ENCODE results near the gene TMEM271.
A peak's percentile ranks its signal among the peaks of the same experiment; 100 is the strongest.
"Not testable (repeated sequence)": the region's sequence is repeated elsewhere in the genome, so short reads cannot be mapped to it uniquely, and the experiment has no call there.

Gene TMEM271

GRCh38 chr4:609400-610050 is 33.4 kb upstream of the TMEM271 start:
- DNase-seq, result no peak

GRCh38 chr4:608236-608635 is 32.1 kb upstream of the TMEM271 start:
- no peak for DNase-seq

GRCh38 chr4:605702-606425 is 29.8 kb upstream of the TMEM271 start:
- DNase-seq, result no peak

- no peak for DNase-seq
Observed at GRCh38 chr4:604131-604530, 28.0 kb upstream of the TMEM271 start.

GRCh38 chr4:602559-602942 is 26.5 kb upstream of the TMEM271 start:
- peak; percentile 48 for DNase-seq

- no peak for DNase-seq
Observed at GRCh38 chr4:601612-602558, 25.8 kb upstream of the TMEM271 start.

- no peak for DNase-seq
Observed at GRCh38 chr4:600850-601515, 24.9 kb upstream of the TMEM271 start.

- no peak for DNase-seq
Observed at GRCh38 chr4:600166-600565, 24.1 kb upstream of the TMEM271 start.

GRCh38 chr4:598925-599324 is 22.8 kb upstream of the TMEM271 start:
- no peak for DNase-seq

GRCh38 chr4:592825-593520 is 16.9 kb upstream of the TMEM271 start:
- no peak for DNase-seq

- DNase-seq, result not testable (repeated sequence)
Observed at GRCh38 chr4:592178-592577, 16.1 kb upstream of the TMEM271 start.

GRCh38 chr4:590313-590841 is 14.3 kb upstream of the TMEM271 start:
- DNase-seq, result no peak

GRCh38 chr4:589219-589963 is 13.3 kb upstream of the TMEM271 start:
- DNase-seq, result no peak

- DNase-seq, result no peak
Observed at GRCh38 chr4:588351-588849, 12.3 kb upstream of the TMEM271 start.

GRCh38 chr4:587671-588350 is 11.7 kb upstream of the TMEM271 start:
- no peak for DNase-seq

- no peak for DNase-seq
Observed at GRCh38 chr4:583820-584219, 7.7 kb upstream of the TMEM271 start.

GRCh38 chr4:581753-582361 is 5.8 kb upstream of the TMEM271 start:
- no peak for DNase-seq

- no peak for DNase-seq
Observed at GRCh38 chr4:581181-581580, 5.1 kb upstream of the TMEM271 start.

GRCh38 chr4:579543-580175 is 3.6 kb upstream of the TMEM271 start:
- no peak for DNase-seq
